Stimulated activated CD8-positive, alpha-beta memory T cell treated with anti-CD3 and anti-CD28 coated beads, Interleukin-4, amount 100 ng/mL, for 1 hour (primary cell): ENCODE results near the gene KRT12.
"Not testable (repeated sequence)": the region's sequence is repeated elsewhere in the genome, so short reads cannot be mapped to it uniquely, and the experiment has no call there.

ENCODE experiments used
- DNase-seq, 2 donors: peaks; one replicate each; pipeline ENCODE4 v3.0.0-alpha.2; 2020; ENCODE audit warnings: low read depth in 2 of 2, low spot score in 1 of 2

Gene KRT12

DNA sequence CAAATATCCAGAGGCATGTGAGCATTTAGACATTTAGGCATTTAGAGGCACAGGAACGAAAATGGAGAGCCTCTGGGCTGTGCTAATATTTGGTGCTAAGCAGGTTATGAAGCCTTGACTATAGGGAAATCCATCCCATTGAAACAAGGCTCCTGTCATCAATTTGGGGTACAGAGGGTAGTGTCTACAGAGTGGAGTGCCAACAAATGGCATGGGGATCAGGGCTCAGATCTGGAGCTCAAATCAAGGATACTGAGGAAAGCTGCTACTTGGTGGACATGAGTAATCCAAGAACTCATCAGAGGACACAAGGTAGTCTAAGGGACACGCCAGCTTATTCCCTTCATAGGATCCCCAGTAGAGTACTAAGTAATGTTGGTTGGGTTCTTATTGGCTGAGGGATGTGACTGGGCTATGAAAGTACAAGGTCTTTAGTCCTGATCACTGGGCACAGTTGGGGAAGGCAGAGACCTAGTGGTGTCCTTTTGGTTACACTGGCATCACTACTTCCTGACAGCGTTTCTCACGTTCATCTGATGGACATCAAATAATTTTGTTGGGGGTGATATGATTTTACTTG lies 49.8 kb downstream of the KRT12 start:
- DNase-seq: no peak

DNA sequence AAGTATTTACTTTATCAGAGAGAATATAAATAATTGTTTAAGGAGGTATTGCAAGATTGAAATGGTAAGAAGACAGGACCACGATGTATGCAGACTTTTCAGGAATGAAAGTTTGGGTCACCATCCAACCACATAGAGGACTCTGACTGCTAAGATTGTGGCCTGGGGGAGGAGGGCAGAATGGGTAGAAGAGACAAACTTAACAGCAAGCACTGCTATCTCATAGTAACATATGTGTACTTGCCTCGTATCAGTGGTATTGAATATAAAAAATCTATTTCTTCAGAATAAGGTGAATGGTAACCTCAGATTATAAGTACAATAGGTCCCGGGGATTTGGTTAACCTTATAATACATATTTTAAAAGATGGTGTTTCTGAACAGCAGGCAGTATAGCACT lies 50.5 kb downstream of the KRT12 start:
- DNase-seq: no peak

DNA sequence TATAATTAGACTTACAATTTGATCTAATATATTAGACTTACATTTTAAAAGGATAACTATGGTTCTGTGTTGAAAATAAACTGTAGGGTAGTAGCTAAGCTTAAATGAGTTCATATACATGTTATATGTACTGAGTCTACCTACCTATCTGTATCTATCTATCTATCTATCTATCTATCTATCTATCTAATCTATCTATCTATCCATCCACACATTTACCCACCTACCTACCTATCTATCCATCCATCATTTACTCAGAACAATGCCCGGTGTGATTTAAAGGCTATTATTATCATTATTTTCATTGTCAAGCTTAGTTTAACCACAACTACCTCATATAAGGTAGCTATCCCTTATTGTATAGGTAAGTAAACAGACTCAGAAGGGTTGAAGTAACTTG lies 51.6 kb downstream of the KRT12 start:
- DNase-seq: no peak

DNA sequence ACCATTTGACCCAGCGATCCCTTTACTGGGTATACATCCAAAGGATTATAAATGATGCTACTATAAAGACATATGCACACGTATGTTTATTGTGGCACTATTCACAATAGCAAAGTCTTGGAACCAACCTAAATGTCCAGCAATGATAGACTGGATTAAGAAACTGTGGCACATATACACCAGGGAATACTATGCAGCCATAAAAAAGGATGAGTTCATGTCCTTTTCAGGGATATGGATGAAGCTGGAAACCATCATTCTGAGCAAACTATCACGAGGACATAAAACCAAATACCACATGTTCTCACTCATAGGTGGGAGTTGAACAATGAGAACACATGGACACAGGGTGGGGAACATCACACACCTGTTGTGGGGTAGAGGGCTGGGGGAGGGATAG lies 52.4 kb downstream of the KRT12 start:
- not testable (repeated sequence) for DNase-seq

DNA sequence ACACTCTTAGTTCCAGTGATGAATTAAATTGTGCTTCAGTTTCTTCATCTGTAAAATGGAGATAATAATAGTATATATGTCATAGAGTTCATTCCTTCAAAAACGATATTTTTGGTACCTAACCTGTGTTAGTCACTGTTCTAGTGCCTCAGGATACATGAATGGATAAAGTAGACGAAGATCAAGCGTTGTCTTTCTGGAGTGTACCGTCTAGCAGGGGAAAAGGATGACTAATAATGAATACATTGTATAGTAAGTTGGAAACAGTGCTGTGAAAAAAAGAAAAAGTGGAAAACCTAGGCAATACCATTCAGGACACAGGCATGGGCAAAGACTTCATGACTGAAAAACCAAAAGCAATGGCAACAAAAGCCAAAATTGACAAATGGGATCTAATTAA lies 53.2 kb downstream of the KRT12 start:
- no peak for DNase-seq

DNA sequence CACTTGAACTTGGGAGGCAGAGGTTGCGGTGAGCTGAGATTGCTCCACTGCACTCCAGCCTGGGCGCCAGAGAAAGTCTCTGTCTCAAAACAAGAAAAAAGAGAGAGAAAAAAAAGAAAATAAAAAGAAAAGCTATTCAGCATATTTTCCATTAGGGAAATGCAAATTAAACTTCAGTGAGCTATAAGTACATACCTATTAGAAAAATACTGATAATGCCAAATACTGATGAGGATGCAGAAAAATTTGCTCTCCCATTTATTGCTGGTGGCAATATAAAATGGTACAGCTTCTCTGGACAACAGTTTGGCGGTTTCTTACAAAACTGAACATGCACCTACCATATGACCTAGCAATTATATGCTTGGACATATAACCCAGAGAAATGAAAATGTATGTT lies 54.4 kb downstream of the KRT12 start:
- DNase-seq: no peak
